Measurements from ENCODE around the gene LRRC3.

LRRC3 gene

DNA sequence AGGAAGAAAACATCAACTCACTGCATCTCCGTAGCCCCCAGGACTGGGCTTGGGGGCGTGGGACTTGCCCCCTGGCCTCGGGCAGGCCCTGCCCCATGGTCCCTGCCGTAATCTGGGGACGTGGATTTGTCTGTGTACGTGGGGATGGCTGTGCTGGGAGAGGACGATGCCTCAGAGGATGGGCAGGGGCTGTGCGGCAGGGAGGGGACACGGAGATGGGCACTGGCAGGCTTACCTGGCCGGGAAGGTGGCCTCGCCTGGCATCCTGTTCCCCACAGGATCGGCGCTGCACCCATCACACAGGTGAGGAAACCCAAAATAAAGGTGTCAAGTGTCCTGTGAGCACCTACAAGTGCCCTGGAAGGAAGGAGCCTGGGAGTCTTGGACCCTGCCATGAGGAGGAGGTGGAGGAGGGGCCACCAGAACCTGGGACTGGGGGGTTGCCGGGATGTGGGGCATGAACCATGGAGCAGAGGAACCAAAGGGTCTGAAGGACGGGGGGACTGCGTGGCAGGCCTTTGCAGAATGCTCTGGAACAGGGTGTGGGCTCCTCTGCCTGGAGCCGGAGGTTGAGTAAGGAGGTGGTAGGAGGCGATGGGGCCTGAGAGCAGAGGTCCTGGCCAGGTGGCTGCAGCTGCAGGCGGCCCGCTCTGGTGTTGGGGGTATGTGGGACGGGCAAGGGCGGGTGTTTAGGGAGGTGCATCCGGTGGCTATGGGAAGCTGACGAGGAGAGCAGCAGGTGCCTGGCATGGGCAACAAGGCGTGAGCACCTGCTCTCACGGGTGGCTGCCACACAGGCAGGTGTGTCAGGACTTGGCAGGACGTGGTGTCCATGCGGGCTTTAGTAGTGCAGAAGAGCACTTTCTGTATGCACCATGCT, 27.8 kb upstream of the LRRC3 start:
- Histone ChIP-seq H3K4me1 (no peaks in the 10 kb centered on the region), H3K9me3 (ENCODE audit: control insufficient read depth, low read length) (no peaks in the 10 kb centered on the region), H3K27me3 (ENCODE audit: control insufficient read depth, insufficient read depth, low read length) (no peaks in the 10 kb centered on the region), H3K4me2 (ENCODE audit: low read length) (no peak overlapping the region), H2AFZ (no peak overlapping the region), H3K4me3 (ENCODE audit: low read depth, low read length) (no peak overlapping the region), H3K9ac (no peak overlapping the region), H3K27ac (no peak overlapping the region), H3K79me2 (no peaks in the 10 kb centered on the region), H3K36me3 (ENCODE audit: control insufficient read depth, insufficient read depth, low read length) (no peaks in the 10 kb centered on the region)
- no peak for TF ChIP-seq CTCF (IDR thresholded peaks at IDR 0.05)

- H3K27ac ChIP-seq = no peak overlapping the region
- H3K4me3 ChIP-seq (ENCODE audit: low read depth, low read length) = no peak overlapping the region
- H3K9ac ChIP-seq = no peak overlapping the region
- no peak overlapping the region for H2AFZ ChIP-seq
- H3K79me2 ChIP-seq = no peaks in the 10 kb centered on the region
- no peaks in the 10 kb centered on the region for H3K4me1 ChIP-seq
- H3K4me2 ChIP-seq (ENCODE audit: low read length) = no peak overlapping the region
- H3K36me3 ChIP-seq (ENCODE audit: control insufficient read depth, insufficient read depth, low read length) = no peaks in the 10 kb centered on the region
- TF ChIP-seq CTCF (IDR thresholded peaks at IDR 0.05) = no peak
- no peaks in the 10 kb centered on the region for H3K27me3 ChIP-seq (ENCODE audit: control insufficient read depth, insufficient read depth, low read length)
- H3K9me3 ChIP-seq (ENCODE audit: control insufficient read depth, low read length) = no peaks in the 10 kb centered on the region
Observed at GRCh38 chr21:44428281-44428960, 26.9 kb upstream of the LRRC3 start.

DNA sequence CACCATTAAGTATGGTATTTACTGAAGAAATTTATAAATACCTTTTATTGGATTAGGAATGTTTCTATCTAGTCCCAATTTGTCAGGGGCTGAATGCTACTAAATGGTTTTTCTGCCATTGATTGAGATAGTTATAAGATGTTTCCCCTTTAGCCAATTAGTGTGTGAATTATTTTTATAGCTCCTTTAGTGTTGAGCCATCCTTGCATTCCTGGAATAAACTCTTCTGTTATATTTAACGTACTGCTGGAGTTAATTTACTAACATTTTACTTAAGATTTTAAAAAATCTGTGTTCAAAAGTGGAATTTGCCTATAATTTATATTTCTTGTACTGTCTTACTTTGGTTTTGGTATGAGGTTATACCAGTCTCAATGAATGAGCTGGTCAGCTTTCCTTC, 25.4 kb upstream of the LRRC3 start:
- Histone ChIP-seq H3K27ac (no peak overlapping the region), H3K79me2 (no peaks in the 10 kb centered on the region), H3K9me3 (ENCODE audit: control insufficient read depth, low read length) (no peaks in the 10 kb centered on the region), H3K36me3 (ENCODE audit: control insufficient read depth, insufficient read depth, low read length) (no peaks in the 10 kb centered on the region), H3K4me1 (no peaks in the 10 kb centered on the region), H2AFZ (no peak overlapping the region), H3K4me2 (ENCODE audit: low read length) (no peak overlapping the region), H3K27me3 (ENCODE audit: control insufficient read depth, insufficient read depth, low read length) (no peaks in the 10 kb centered on the region), H3K4me3 (ENCODE audit: low read depth, low read length) (no peak overlapping the region), H3K9ac (no peak overlapping the region)
- no peak for TF ChIP-seq CTCF (IDR thresholded peaks at IDR 0.05)

DNA sequence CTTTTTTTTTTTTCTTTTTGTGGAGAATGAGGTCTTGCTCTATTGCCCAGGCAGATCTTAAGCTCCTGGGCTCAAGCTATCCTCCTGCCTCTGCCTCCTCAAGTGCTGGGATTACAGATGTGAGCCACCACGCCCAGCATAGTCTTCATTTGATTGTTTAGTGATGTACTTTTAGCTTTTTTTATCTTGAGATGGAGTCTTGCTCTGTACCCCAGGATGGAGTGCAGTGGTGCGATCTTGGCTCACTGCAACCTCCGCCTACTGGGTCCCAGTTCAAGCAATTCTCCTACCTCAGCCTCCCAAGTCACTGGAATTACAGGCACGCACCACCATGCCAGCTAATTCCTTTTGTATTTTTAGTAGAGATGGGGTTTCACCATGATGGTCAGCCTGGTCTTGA, 24.0 kb upstream of the LRRC3 start:
- H3K4me3 ChIP-seq (ENCODE audit: low read depth, low read length) = no peak overlapping the region
- no peaks in the 10 kb centered on the region for H3K79me2 ChIP-seq
- H3K36me3 ChIP-seq (ENCODE audit: control insufficient read depth, insufficient read depth, low read length) = no peaks in the 10 kb centered on the region
- no peak overlapping the region for H2AFZ ChIP-seq
- no peak overlapping the region for H3K4me2 ChIP-seq (ENCODE audit: low read length)
- H3K27me3 ChIP-seq (ENCODE audit: control insufficient read depth, insufficient read depth, low read length) = no peaks in the 10 kb centered on the region
- H3K9ac ChIP-seq = no peak overlapping the region
- no peaks in the 10 kb centered on the region for H3K4me1 ChIP-seq
- TF ChIP-seq CTCF (IDR thresholded peaks at IDR 0.05) = no peak
- H3K9me3 ChIP-seq (ENCODE audit: control insufficient read depth, low read length) = no peaks in the 10 kb centered on the region
- H3K27ac ChIP-seq = no peak overlapping the region

Measured in parathyroid adenoma (tissue), 2 donors.